ENCODE data around the gene RTL5. TPM values are rescaled to one million over a fixed set of nuclear protein-coding genes. Genes with fewer than 3 reads are reported as not detected.
"Not testable (repeated sequence)": the region's sequence is repeated elsewhere in the genome, so short reads cannot be mapped to it uniquely, and the experiment has no call there.

Gene RTL5
- polyA plus RNA-seq (2012; ENCODE audit: insufficient read depth, insufficient read length), result not detected

GRCh38 chrX:72131317-72132294 is at the start of gene RTL5:
TSS of gene RTL5 (minus strand) at chrX:72131915.
- H3K4me3 ChIP-seq (ENCODE audit: low read length), result peak within 1 kb of the TSS; percentile 21
- peak; percentile 22 for DNase-seq (ENCODE audit: low read depth, low spot score)

- peak overlapping the region; percentile 87 for H3K4me3 ChIP-seq (ENCODE audit: low read length)
- no peak for DNase-seq (ENCODE audit: low read depth, low spot score)
Measured at GRCh38 chrX:72180539-72180938, 48.8 kb upstream of the RTL5 start.

- no peak overlapping the region for H3K4me3 ChIP-seq (ENCODE audit: low read length)
- no peak for DNase-seq (ENCODE audit: low read depth, low spot score)
Measured at GRCh38 chrX:72176981-72177380, 45.3 kb upstream of the RTL5 start.

GRCh38 chrX:72176289-72176688 is 44.6 kb upstream of the RTL5 start:
- not testable (repeated sequence) for H3K4me3 ChIP-seq (ENCODE audit: low read length); DNase-seq (ENCODE audit: low read depth, low spot score)

GRCh38 chrX:72169008-72169728 is 37.5 kb upstream of the RTL5 start:
- no peak for DNase-seq (ENCODE audit: low read depth, low spot score)
- H3K4me3 ChIP-seq (ENCODE audit: low read length), result no peak overlapping the region

GRCh38 chrX:72165551-72165950 is 33.8 kb upstream of the RTL5 start:
- DNase-seq (ENCODE audit: low read depth, low spot score), result no peak
- no peak overlapping the region for H3K4me3 ChIP-seq (ENCODE audit: low read length)

GRCh38 chrX:72159769-72160168 is 28.1 kb upstream of the RTL5 start:
- DNase-seq (ENCODE audit: low read depth, low spot score), result no peak
- H3K4me3 ChIP-seq (ENCODE audit: low read length), result no peak overlapping the region

- H3K4me3 ChIP-seq (ENCODE audit: low read length), result no peak overlapping the region
Measured at GRCh38 chrX:72158773-72159172, 27.1 kb upstream of the RTL5 start.

GRCh38 chrX:72146527-72146926 is 14.8 kb upstream of the RTL5 start:
- no peak for DNase-seq (ENCODE audit: low read depth, low spot score)

More at GRCh38 chrX:72158773-72159172, 27.1 kb upstream of the RTL5 start:
- no peak for DNase-seq (ENCODE audit: low read depth, low spot score)

GRCh38 chrX:72145181-72145580 is 13.5 kb upstream of the RTL5 start:
- H3K4me3 ChIP-seq (ENCODE audit: low read length), result no peak overlapping the region
- DNase-seq (ENCODE audit: low read depth, low spot score), result no peak

More at GRCh38 chrX:72146527-72146926, 14.8 kb upstream of the RTL5 start:
- H3K4me3 ChIP-seq (ENCODE audit: low read length), result no peak overlapping the region

GRCh38 chrX:72143609-72143907 is 11.8 kb upstream of the RTL5 start:
- DNase-seq (ENCODE audit: low read depth, low spot score), result no peak
- H3K4me3 ChIP-seq (ENCODE audit: low read length), result no peak overlapping the region

GRCh38 chrX:72142794-72143608 is 11.3 kb upstream of the RTL5 start:
- no peak overlapping the region for H3K4me3 ChIP-seq (ENCODE audit: low read length)
- no peak for DNase-seq (ENCODE audit: low read depth, low spot score)

GRCh38 chrX:72142094-72142793 is 10.5 kb upstream of the RTL5 start:
- DNase-seq (ENCODE audit: low read depth, low spot score), result peak; percentile 66
- H3K4me3 ChIP-seq (ENCODE audit: low read length), result no peak overlapping the region

- DNase-seq (ENCODE audit: low read depth, low spot score), result no peak
- H3K4me3 ChIP-seq (ENCODE audit: low read length), result no peak overlapping the region
Measured at GRCh38 chrX:72141372-72142004, 9.8 kb upstream of the RTL5 start.

GRCh38 chrX:72139538-72139937 is 7.8 kb upstream of the RTL5 start:
- no peak for DNase-seq (ENCODE audit: low read depth, low spot score)
- no peak overlapping the region for H3K4me3 ChIP-seq (ENCODE audit: low read length)

GRCh38 chrX:72137846-72138495 is 6.3 kb upstream of the RTL5 start:
- no peak overlapping the region for H3K4me3 ChIP-seq (ENCODE audit: low read length)
- DNase-seq (ENCODE audit: low read depth, low spot score), result no peak

GRCh38 chrX:72133851-72134546 is 2.3 kb upstream of the RTL5 start:
- H3K4me3 ChIP-seq (ENCODE audit: low read length), result no peak overlapping the region
- DNase-seq (ENCODE audit: low read depth, low spot score), result no peak

Measured in Jurkat, Clone E6-1 (cell line).